ENCODE data around the gene SCART1. TPM values are rescaled to one million over a fixed set of nuclear protein-coding genes. Genes with fewer than 3 reads are reported as not detected.

Gene SCART1
- total RNA-seq, 1 donor from 2014 or later, result 2.4 TPM

DNA sequence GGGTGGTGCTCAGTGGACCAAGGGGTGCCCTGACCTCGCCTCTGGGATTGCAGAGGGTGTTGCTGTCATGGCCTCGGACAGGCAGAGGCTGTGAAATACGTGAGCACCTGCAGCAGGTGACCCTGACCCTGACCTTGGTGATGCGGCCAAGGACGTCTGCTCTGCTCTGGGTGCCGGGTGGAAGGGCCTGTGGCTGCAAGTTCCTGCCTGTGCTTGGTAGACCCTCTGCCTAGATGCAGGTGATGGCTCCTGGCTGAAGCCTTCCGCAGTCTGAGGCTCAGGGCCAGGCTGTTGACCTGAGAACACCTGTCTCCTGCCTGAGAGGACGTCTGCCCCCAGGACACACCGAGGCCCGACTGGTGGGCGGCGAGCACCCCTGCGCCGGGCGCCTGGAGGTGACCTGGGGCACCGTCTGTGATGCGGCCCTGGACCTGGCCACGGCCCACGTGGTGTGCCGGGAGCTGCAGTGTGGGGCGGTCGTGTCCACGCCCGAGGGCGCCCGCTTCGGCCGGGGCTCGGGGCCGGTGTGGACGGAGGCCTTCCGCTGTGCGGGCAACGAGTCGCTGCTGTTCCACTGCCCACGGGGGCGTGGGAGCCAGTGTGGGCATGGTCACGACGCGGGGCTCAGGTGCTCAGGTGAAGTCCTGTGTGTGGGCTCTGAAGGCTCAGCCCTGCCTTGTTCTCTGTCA is 4.4 kb downstream of the SCART1 start:
- DNase-seq (ENCODE audit: low spot score), result no peak
- Mint-ChIP-seq H3K27me3 (ENCODE audit: low read depth) (no peaks in the 10 kb centered on the region), H3K36me3 (ENCODE audit: low read depth) (peaks cover 4% of the 10 kb centered on the region), H3K9me3 (ENCODE audit: low read depth) (no peaks in the 10 kb centered on the region), H3K4me3 (ENCODE audit: unreplicated experiment) (no peak overlapping the region), H3K27ac (ENCODE audit: unreplicated experiment) (no peak overlapping the region), H3K4me1 (ENCODE audit: low read depth) (no peaks in the 10 kb centered on the region)
- TF ChIP-seq, protein P1, sequence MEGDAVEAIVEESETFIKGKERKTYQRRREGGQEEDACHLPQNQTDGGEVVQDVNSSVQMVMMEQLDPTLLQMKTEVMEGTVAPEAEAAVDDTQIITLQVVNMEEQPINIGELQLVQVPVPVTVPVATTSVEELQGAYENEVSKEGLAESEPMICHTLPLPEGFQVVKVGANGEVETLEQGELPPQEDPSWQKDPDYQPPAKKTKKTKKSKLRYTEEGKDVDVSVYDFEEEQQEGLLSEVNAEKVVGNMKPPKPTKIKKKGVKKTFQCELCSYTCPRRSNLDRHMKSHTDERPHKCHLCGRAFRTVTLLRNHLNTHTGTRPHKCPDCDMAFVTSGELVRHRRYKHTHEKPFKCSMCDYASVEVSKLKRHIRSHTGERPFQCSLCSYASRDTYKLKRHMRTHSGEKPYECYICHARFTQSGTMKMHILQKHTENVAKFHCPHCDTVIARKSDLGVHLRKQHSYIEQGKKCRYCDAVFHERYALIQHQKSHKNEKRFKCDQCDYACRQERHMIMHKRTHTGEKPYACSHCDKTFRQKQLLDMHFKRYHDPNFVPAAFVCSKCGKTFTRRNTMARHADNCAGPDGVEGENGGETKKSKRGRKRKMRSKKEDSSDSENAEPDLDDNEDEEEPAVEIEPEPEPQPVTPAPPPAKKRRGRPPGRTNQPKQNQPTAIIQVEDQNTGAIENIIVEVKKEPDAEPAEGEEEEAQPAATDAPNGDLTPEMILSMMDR (IDR thresholded peaks at IDR 0.05), result no peak

DNA sequence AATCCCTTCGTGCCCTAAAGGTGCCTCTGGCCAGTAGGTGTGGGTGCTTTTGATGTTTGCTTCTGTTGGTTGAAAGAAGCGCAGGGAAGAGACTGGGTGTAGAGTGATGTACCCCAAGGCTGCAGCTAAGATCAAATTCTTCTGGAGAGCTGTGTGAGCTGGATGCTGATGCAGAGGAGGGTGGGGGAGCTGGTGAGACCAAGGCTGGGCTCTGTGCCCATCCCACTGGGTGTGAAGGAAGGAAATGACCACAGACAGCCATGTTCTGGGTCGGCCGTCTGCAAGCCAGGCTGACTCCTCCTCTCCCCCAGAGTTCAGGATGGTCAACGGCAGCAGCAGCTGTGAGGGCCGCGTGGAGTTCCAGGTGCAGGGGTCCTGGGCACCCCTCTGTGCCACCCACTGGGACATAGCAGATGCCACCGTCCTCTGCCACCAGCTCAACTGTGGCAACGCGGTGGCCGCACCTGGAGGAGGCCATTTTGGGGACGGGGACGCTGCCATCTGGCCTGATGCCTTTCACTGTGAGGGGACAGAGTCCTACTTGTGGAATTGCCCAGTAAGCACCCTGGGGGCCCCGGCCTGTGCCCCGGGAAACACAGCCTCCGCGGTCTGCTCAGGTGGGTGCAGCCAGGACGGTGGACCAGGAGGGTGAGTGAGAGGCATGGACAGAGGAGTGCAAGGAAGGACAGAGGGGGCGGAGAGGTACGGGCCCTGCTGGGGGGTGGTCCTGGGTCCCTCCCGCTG is 5.1 kb downstream of the SCART1 start:
- H3K4me1 Mint-ChIP-seq (ENCODE audit: low read depth), result no peaks in the 10 kb centered on the region
- no peak overlapping the region for H3K4me3 Mint-ChIP-seq (ENCODE audit: unreplicated experiment)
- no peak for DNase-seq (ENCODE audit: low spot score)
- no peak overlapping the region for H3K27ac Mint-ChIP-seq (ENCODE audit: unreplicated experiment)
- peaks cover 4% of the 10 kb centered on the region for H3K36me3 Mint-ChIP-seq (ENCODE audit: low read depth)
- H3K9me3 Mint-ChIP-seq (ENCODE audit: low read depth), result peaks cover 7% of the 10 kb centered on the region
- no peaks in the 10 kb centered on the region for H3K27me3 Mint-ChIP-seq (ENCODE audit: low read depth)
- TF ChIP-seq, protein P1 (IDR thresholded peaks at IDR 0.05), result no peak

DNA sequence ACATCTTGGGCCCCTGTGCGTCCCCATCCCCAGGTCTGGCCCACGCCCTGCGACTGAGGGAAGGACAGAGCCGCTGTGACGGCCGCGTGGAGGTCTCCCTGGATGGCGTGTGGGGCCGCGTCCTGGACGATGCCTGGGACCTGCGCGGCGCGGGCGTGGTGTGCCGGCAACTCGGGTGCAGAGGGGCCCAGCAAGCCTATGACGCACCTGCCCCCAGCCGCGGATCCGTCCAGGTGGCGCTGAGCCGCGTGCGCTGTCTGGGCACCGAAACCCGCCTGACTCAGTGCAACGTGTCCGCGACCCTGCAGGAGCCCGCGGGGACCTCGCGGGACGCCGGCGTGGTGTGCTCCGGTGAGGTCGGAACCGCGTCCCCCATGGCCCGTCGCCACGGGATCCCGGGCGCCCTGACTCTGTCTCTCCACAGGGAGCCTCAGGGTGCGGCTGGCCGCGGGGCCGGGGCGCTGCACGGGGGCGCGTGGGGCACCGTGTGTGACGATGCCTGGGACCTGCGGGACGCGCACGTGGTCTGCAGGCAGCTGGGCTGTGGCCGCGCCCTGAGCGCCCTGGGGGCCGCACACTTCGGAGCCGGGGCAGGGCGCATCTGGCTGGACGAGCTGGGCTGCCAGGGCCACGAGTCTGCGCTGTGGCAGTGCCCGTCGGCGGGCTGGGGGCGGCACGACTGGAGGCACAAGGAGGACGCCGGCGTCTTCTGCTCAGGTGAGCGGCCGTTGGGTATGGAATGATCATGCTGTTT is 5.9 kb downstream of the SCART1 start:
- Mint-ChIP-seq H3K27ac (ENCODE audit: unreplicated experiment) (no peak overlapping the region), H3K4me3 (ENCODE audit: unreplicated experiment) (no peak overlapping the region), H3K27me3 (ENCODE audit: low read depth) (no peaks in the 10 kb centered on the region), H3K4me1 (ENCODE audit: low read depth) (no peaks in the 10 kb centered on the region), H3K36me3 (ENCODE audit: low read depth) (peaks cover 4% of the 10 kb centered on the region), H3K9me3 (ENCODE audit: low read depth) (peaks cover 10% of the 10 kb centered on the region)
- TF ChIP-seq, protein P1 (IDR thresholded peaks at IDR 0.05), result no peak
- DNase-seq (ENCODE audit: low spot score), result no peak

DNA sequence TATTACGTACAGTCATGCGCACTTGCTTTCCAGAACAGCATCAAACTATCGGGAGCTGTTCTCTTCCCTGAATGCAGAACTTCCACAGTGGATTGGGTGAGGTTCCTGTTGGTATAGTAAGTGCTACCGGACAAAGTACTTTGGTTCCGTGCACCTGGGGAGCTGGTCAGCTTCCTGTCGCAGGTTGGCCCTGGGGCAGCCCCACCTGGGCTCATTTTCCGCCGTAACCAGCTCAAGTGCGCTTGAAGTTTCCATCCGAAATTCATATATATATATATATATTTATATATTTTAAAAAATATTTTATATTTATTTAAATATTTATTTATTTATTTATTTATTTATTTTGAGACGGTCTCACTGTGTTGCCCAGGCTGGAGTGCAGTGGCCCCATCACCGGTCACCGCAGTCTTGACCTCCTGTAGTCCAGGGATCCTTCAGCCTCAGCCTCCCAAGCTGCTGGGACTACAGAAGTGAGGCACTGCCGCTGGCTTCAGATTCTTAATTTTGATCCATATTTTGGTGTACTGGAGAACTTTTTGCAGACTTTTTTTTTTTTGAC is 6.5 kb downstream of the SCART1 start:
- Mint-ChIP-seq H3K4me3 (ENCODE audit: unreplicated experiment) (no peak overlapping the region), H3K36me3 (ENCODE audit: low read depth) (peaks cover 4% of the 10 kb centered on the region), H3K27me3 (ENCODE audit: low read depth) (no peaks in the 10 kb centered on the region), H3K4me1 (ENCODE audit: low read depth) (no peaks in the 10 kb centered on the region), H3K9me3 (ENCODE audit: low read depth) (peaks cover 10% of the 10 kb centered on the region), H3K27ac (ENCODE audit: unreplicated experiment) (no peak overlapping the region)
- TF ChIP-seq, protein P1 (IDR thresholded peaks at IDR 0.05), result no peak
- no peak for DNase-seq (ENCODE audit: low spot score)

DNA sequence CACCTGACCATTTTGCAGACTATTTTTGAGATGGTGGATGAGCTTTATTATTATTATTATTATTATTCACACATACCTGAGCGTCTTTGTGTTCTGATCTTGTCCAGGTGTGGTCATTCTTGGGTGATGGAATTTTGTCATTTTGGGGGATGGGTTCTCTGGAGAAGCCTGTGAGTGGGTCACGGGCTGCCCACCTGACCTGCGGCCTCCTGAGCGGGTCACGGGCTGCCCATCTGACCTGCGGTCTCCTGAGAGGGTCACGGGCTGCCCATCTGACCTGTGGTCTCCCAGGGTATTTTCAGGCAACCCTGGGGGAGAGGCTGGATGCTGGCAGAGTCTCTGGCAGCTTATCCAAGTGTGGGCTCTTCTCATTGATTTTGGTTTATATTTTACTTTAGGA is 7.3 kb downstream of the SCART1 start:
- no peak for DNase-seq (ENCODE audit: low spot score)
- Mint-ChIP-seq H3K27me3 (ENCODE audit: low read depth) (no peaks in the 10 kb centered on the region), H3K9me3 (ENCODE audit: low read depth) (peaks cover 10% of the 10 kb centered on the region)

More for the DNA sequence above, 7.3 kb downstream of the SCART1 start:
- Mint-ChIP-seq H3K36me3 (ENCODE audit: low read depth) (peaks cover 4% of the 10 kb centered on the region), H3K27ac (ENCODE audit: unreplicated experiment) (no peak overlapping the region), H3K4me3 (ENCODE audit: unreplicated experiment) (no peak overlapping the region), H3K4me1 (ENCODE audit: low read depth) (no peaks in the 10 kb centered on the region)
- TF ChIP-seq, protein P1 (IDR thresholded peaks at IDR 0.05), result no peak

Measured in chondrocyte (in vitro differentiated cells).